ENCODE measurements around the gene HBA1.

Gene HBA1

GRCh38 chr16:180101-180675 lies 3.7 kb downstream of the HBA1 start, which contains the start of gene HBQ1:
Gene HBQ1, plus strand, starts transcription at chr16:180459. Its CDS starts 28 bp downstream, at chr16:180487.
- H2AFZ ChIP-seq (ENCODE audit: low read length) = no peak within 1 kb of the TSS
- no peaks in the 10 kb centered on the region for H3K79me2 ChIP-seq (ENCODE audit: insufficient read depth, low read length)
- H4K20me1 ChIP-seq (ENCODE audit: insufficient read depth, low read length, poor library complexity, severe bottlenecking) = no peaks in the 10 kb centered on the region
- no peak within 1 kb of the TSS for H3K4me3 ChIP-seq (ENCODE audit: low read length, poor library complexity, severe bottlenecking)
- H3K36me3 ChIP-seq (ENCODE audit: insufficient read depth, low read length) = no peaks in the 10 kb centered on the region
- no peak for TF ChIP-seq EZH2phosphoT487 (IDR thresholded peaks at IDR 0.05; ENCODE audit: borderline replicate concordance)
- TF ChIP-seq, protein P1, sequence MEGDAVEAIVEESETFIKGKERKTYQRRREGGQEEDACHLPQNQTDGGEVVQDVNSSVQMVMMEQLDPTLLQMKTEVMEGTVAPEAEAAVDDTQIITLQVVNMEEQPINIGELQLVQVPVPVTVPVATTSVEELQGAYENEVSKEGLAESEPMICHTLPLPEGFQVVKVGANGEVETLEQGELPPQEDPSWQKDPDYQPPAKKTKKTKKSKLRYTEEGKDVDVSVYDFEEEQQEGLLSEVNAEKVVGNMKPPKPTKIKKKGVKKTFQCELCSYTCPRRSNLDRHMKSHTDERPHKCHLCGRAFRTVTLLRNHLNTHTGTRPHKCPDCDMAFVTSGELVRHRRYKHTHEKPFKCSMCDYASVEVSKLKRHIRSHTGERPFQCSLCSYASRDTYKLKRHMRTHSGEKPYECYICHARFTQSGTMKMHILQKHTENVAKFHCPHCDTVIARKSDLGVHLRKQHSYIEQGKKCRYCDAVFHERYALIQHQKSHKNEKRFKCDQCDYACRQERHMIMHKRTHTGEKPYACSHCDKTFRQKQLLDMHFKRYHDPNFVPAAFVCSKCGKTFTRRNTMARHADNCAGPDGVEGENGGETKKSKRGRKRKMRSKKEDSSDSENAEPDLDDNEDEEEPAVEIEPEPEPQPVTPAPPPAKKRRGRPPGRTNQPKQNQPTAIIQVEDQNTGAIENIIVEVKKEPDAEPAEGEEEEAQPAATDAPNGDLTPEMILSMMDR (conservative IDR thresholded peaks at IDR 0.05; ENCODE audit: low read length) = no peak
- no peaks in the 10 kb centered on the region for H3K9me2 ChIP-seq (replicated peaks; ENCODE audit: low read depth, low read length)
- no peak within 1 kb of the TSS for H3K4me2 ChIP-seq (ENCODE audit: low read depth, low read length, poor library complexity, severe bottlenecking)
- no peaks in the 10 kb centered on the region for H3K27me3 ChIP-seq (ENCODE audit: insufficient read depth, low read length, poor library complexity, severe bottlenecking)
- H3K9me3 ChIP-seq (ENCODE audit: insufficient read depth, low read depth, low read length) = no peaks in the 10 kb centered on the region
- no peak within 1 kb of the TSS for H3K9ac ChIP-seq (ENCODE audit: low read depth, low read length, poor library complexity, severe bottlenecking)
- H3F3A ChIP-seq (ENCODE audit: low read depth) = no peaks in the 10 kb centered on the region
- peaks cover under 1% of the 10 kb centered on the region for H3K4me1 ChIP-seq (ENCODE audit: insufficient read depth, low read length, poor library complexity, severe bottlenecking)

GRCh38 chr16:180681-181564 lies 4.4 kb downstream of the HBA1 start:
- no peaks in the 10 kb centered on the region for H3K9me3 ChIP-seq (ENCODE audit: insufficient read depth, low read depth, low read length)
- H3K9ac ChIP-seq (ENCODE audit: low read depth, low read length, poor library complexity, severe bottlenecking) = no peak overlapping the region
- H3K4me1 ChIP-seq (ENCODE audit: insufficient read depth, low read length, poor library complexity, severe bottlenecking) = no peaks in the 10 kb centered on the region
- no peaks in the 10 kb centered on the region for H3K79me2 ChIP-seq (ENCODE audit: insufficient read depth, low read length)
- H3K36me3 ChIP-seq (ENCODE audit: insufficient read depth, low read length) = no peaks in the 10 kb centered on the region
- H3K9me2 ChIP-seq (replicated peaks; ENCODE audit: low read depth, low read length) = no peaks in the 10 kb centered on the region
- no peaks in the 10 kb centered on the region for H3K27me3 ChIP-seq (ENCODE audit: insufficient read depth, low read length, poor library complexity, severe bottlenecking)
- TF ChIP-seq, protein P1 (conservative IDR thresholded peaks at IDR 0.05; ENCODE audit: low read length) = no peak
- TF ChIP-seq EZH2phosphoT487 (IDR thresholded peaks at IDR 0.05; ENCODE audit: borderline replicate concordance) = no peak
- H3K4me2 ChIP-seq (ENCODE audit: low read depth, low read length, poor library complexity, severe bottlenecking) = no peak overlapping the region
- H3K4me3 ChIP-seq (ENCODE audit: low read length, poor library complexity, severe bottlenecking) = no peak overlapping the region
- H3F3A ChIP-seq (ENCODE audit: low read depth) = no peaks in the 10 kb centered on the region
- no peaks in the 10 kb centered on the region for H4K20me1 ChIP-seq (ENCODE audit: insufficient read depth, low read length, poor library complexity, severe bottlenecking)
- H2AFZ ChIP-seq (ENCODE audit: low read length) = no peak overlapping the region

- Histone ChIP-seq H3K27me3 (ENCODE audit: insufficient read depth, low read length, poor library complexity, severe bottlenecking) (no peaks in the 10 kb centered on the region), H3K4me2 (ENCODE audit: low read depth, low read length, poor library complexity, severe bottlenecking) (no peak overlapping the region), H2AFZ (ENCODE audit: low read length) (no peak overlapping the region), H3K79me2 (ENCODE audit: insufficient read depth, low read length) (no peaks in the 10 kb centered on the region), H4K20me1 (ENCODE audit: insufficient read depth, low read length, poor library complexity, severe bottlenecking) (no peaks in the 10 kb centered on the region), H3K9ac (ENCODE audit: low read depth, low read length, poor library complexity, severe bottlenecking) (no peak overlapping the region), H3K4me3 (ENCODE audit: low read length, poor library complexity, severe bottlenecking) (no peak overlapping the region), H3K4me1 (ENCODE audit: insufficient read depth, low read length, poor library complexity, severe bottlenecking) (no peaks in the 10 kb centered on the region), H3K9me2 (replicated peaks; ENCODE audit: low read depth, low read length) (no peaks in the 10 kb centered on the region), H3K36me3 (ENCODE audit: insufficient read depth, low read length) (no peaks in the 10 kb centered on the region), H3K9me3 (ENCODE audit: insufficient read depth, low read depth, low read length) (no peaks in the 10 kb centered on the region), H3F3A (ENCODE audit: low read depth) (no peaks in the 10 kb centered on the region)
- no peak for TF ChIP-seq EZH2phosphoT487 (IDR thresholded peaks at IDR 0.05; ENCODE audit: borderline replicate concordance)
- TF ChIP-seq, protein P1 (conservative IDR thresholded peaks at IDR 0.05; ENCODE audit: low read length) = peak; percentile 38; the same call in 1 of the 2 replicates
Observed at GRCh38 chr16:181565-182021, 5.1 kb downstream of the HBA1 start.

Measured in Loucy (cell line).